WTC11 (cell line): Measurements from ENCODE around the gene FANK1. TPM values are rescaled to one million over a fixed set of nuclear protein-coding genes. Genes with fewer than 3 reads are reported as not detected.
"Not testable (repeated sequence)": the region's sequence is repeated elsewhere in the genome, so short reads cannot be mapped to it uniquely, and the experiment has no call there.

ENCODE experiments used
- ATAC-seq: fragments of 200-7000 bp; cut with Tn5 transposase; 2 replicates; pipeline ENCODE4 v1.10.0; 2021; ENCODE audit warnings: mild to moderate bottlenecking, moderate library complexity
- CTCF ChIA-PET: fragments of 300-600 bp; sonication (Branson Sonifier 250); formaldehyde crosslinking; loops from one replicate; lab custom pipeline; 2021; ENCODE audit warnings: antibody characterized with exemption; lab: Charles Lee
- POLR2A ChIA-PET: fragments of 350-600 bp; sonication (Branson Sonifier 250); formaldehyde crosslinking; loops from one replicate; lab custom pipeline; 2021; ENCODE audit warnings: antibody characterized with exemption; lab: Charles Lee
- DNase-seq: peaks from one replicate; pipeline ENCODE4 v3.0.0; 2021; ENCODE audit warnings: low spot score
- H3K27ac Mint-ChIP-seq: 2 replicates; pipeline ENCODE4 v1.8.0; 2021; ENCODE audit warnings: mixed read lengths
- H3K27me3 Mint-ChIP-seq: 2 replicates; pipeline ENCODE4 v1.8.0; 2021; ENCODE audit warnings: low read depth, mild to moderate bottlenecking, moderate library complexity, mixed read lengths
- H3K36me3 Mint-ChIP-seq: 2 replicates; pipeline ENCODE4 v1.8.0; 2021; ENCODE audit warnings: mixed read lengths
- H3K4me1 Mint-ChIP-seq: 2 replicates; pipeline ENCODE4 v1.8.0; 2022; ENCODE audit warnings: mixed read lengths
- H3K4me3 Mint-ChIP-seq: 2 replicates; pipeline ENCODE4 v1.8.0; 2021; ENCODE audit warnings: mild to moderate bottlenecking, moderate library complexity, mixed read lengths
- H3K9me3 Mint-ChIP-seq: 2 replicates; pipeline ENCODE4 v1.8.0; 2021; ENCODE audit warnings: mixed read lengths
- GABPB1 ChIP-seq: sonication (generic); formaldehyde crosslinking; IDR thresholded peaks from 2 replicates; pipeline ENCODE4 v1.8.1; 2023; ENCODE audit warnings: mild to moderate bottlenecking, missing genetic modification reagents
- GRHL2 ChIP-seq: fragments of 250-450 bp; sonication (Bioruptor Pico); IDR thresholded peaks from 2 replicates; pipeline ENCODE4 v1.8.0; 2022; ENCODE audit warnings: mild to moderate bottlenecking, moderate library complexity; ENCODE audit not compliant: insufficient replicate concordance, severe bottlenecking
- OVOL2 ChIP-seq: fragments of 250-450 bp; sonication (Bioruptor Pico); IDR thresholded peaks from 2 replicates; pipeline ENCODE4 v1.9.0; 2021; ENCODE audit warnings: mild to moderate bottlenecking, borderline replicate concordance
- RELA ChIP-seq: sonication (generic); formaldehyde crosslinking; IDR thresholded peaks from 2 replicates; pipeline ENCODE4 v1.8.1; 2022; ENCODE audit warnings: missing genetic modification reagents, mild to moderate bottlenecking, borderline replicate concordance
- RORB ChIP-seq: fragments of 250-450 bp; sonication (Bioruptor Pico); IDR thresholded peaks from 2 replicates; pipeline ENCODE4 v1.9.0; 2021; ENCODE audit warnings: mild to moderate bottlenecking
- SOX15 ChIP-seq: fragments of 250-450 bp; sonication (Bioruptor Pico); IDR thresholded peaks from 2 replicates; pipeline ENCODE4 v1.9.0; 2021; ENCODE audit warnings: mild to moderate bottlenecking
- TEAD1 ChIP-seq: sonication (generic); formaldehyde crosslinking; IDR thresholded peaks from 2 replicates; pipeline ENCODE4 v1.8.0; 2022; ENCODE audit warnings: mild to moderate bottlenecking, missing genetic modification reagents
- ZNF138 ChIP-seq: sonication (generic); formaldehyde crosslinking; conservative IDR thresholded peaks from 2 replicates; pipeline ENCODE4 v1.8.1; 2022; ENCODE audit warnings: mild to moderate bottlenecking, moderate library complexity, missing genetic modification reagents
- ZNF416 ChIP-seq: fragments of 250-450 bp; sonication (Bioruptor Pico); IDR thresholded peaks from 2 replicates; pipeline ENCODE4 v1.9.0; 2021; ENCODE audit warnings: mild to moderate bottlenecking, inconsistent platforms
- ZNF423 ChIP-seq: fragments of 250-450 bp; sonication (Bioruptor Pico); IDR thresholded peaks from 2 replicates; pipeline ENCODE4 v2.1.2; 2022; ENCODE audit warnings: mild to moderate bottlenecking, moderate library complexity
- total RNA-seq: library from RNA; stranded (reverse); gene quantifications from 3 replicates; pipeline ENCODE4 v1.2.3, GENCODE V29; 2021
- TF ChIP-seq, protein P1 (sequence below): sonication (generic); formaldehyde crosslinking; IDR thresholded peaks from 2 replicates; pipeline ENCODE4 v1.8.0; 2022; ENCODE audit warnings: mild to moderate bottlenecking, missing genetic modification reagents
- TF ChIP-seq, protein P2 (sequence below): sonication (generic); formaldehyde crosslinking; IDR thresholded peaks from 2 replicates; pipeline ENCODE4 v1.8.1; 2022; ENCODE audit warnings: mild to moderate bottlenecking, moderate library complexity, missing genetic modification reagents
- TF ChIP-seq, protein P3 (sequence below): fragments of 250-450 bp; sonication (Bioruptor Pico); IDR thresholded peaks from 2 replicates; pipeline ENCODE4 v1.9.0; 2021; ENCODE audit warnings: mild to moderate bottlenecking
- TF ChIP-seq, protein P4 (sequence below): sonication (generic); formaldehyde crosslinking; IDR thresholded peaks from 2 replicates; pipeline ENCODE4 v1.8.1; 2022; ENCODE audit warnings: mild to moderate bottlenecking, missing genetic modification reagents, moderate library complexity, borderline replicate concordance
- TF ChIP-seq, protein P5 (sequence below): sonication (generic); formaldehyde crosslinking; conservative IDR thresholded peaks from 2 replicates; pipeline ENCODE4 v1.8.1; 2023; ENCODE audit warnings: mild to moderate bottlenecking, low read depth, missing genetic modification reagents, moderate library complexity

The FANK1 gene
- total RNA-seq, 1 experiment from 2014 or later = 3.4 TPM

DNA sequence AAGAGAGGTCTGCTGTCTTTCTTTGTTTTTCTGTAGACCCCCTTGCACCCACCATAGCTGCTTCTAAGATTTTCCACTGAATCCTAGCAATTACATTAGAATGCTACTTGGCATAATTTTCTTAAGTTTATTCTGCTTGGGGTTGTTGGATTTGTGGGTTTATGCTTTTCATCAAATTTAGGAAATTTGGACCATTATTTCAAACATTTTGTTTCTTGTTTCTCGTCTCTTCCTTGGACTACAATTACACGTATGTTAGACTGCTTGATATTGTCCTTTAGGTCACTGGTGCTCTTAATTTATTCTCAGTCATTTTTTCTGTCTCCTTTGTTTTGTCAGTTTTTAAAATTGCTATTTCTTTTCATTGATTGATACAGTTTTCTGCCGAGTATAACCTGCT lies 65.8 kb downstream of the FANK1 start (continued):
- TF ChIP-seq, protein P1, sequence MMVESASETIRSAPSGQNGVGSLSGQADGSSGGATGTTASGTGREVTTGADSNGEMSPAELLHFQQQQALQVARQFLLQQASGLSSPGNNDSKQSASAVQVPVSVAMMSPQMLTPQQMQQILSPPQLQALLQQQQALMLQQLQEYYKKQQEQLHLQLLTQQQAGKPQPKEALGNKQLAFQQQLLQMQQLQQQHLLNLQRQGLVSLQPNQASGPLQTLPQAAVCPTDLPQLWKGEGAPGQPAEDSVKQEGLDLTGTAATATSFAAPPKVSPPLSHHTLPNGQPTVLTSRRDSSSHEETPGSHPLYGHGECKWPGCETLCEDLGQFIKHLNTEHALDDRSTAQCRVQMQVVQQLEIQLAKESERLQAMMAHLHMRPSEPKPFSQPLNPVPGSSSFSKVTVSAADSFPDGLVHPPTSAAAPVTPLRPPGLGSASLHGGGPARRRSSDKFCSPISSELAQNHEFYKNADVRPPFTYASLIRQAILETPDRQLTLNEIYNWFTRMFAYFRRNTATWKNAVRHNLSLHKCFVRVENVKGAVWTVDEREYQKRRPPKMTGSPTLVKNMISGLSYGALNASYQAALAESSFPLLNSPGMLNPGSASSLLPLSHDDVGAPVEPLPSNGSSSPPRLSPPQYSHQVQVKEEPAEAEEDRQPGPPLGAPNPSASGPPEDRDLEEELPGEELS (CRISPR knock-in tag) = no peak
- TF ChIP-seq OVOL2 (CRISPR knock-in tag) (no peak), TEAD1 (CRISPR knock-in tag) (no peak)
- TF ChIP-seq, protein P2, sequence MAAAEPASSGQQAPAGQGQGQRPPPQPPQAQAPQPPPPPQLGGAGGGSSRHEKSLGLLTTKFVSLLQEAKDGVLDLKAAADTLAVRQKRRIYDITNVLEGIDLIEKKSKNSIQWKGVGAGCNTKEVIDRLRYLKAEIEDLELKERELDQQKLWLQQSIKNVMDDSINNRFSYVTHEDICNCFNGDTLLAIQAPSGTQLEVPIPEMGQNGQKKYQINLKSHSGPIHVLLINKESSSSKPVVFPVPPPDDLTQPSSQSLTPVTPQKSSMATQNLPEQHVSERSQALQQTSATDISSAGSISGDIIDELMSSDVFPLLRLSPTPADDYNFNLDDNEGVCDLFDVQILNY = no peak

DNA sequence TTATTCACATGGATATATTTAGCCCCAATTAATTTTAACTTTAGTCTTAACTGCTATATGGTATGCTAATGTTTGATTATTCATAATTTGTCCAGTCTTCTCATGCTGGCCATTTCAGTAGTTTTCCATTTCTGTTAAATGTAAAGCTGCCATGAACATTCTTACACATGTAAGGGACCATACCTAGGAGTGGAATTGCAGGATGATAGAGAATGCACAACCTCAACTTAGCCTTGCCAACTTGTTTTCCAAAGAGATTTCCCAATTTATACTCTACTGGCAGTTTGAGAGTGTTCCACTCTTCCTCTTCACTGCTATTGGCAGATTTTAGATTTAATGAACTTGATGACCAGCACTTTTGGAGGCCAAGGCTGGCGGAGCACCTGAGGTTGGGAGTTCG lies 68.2 kb downstream of the FANK1 start:
- no peaks in the 10 kb centered on the region for H3K27me3 Mint-ChIP-seq
- H3K27ac Mint-ChIP-seq = no peak overlapping the region
- no peak for TF ChIP-seq RORB (CRISPR knock-in tag)
- TF ChIP-seq, protein P3, sequence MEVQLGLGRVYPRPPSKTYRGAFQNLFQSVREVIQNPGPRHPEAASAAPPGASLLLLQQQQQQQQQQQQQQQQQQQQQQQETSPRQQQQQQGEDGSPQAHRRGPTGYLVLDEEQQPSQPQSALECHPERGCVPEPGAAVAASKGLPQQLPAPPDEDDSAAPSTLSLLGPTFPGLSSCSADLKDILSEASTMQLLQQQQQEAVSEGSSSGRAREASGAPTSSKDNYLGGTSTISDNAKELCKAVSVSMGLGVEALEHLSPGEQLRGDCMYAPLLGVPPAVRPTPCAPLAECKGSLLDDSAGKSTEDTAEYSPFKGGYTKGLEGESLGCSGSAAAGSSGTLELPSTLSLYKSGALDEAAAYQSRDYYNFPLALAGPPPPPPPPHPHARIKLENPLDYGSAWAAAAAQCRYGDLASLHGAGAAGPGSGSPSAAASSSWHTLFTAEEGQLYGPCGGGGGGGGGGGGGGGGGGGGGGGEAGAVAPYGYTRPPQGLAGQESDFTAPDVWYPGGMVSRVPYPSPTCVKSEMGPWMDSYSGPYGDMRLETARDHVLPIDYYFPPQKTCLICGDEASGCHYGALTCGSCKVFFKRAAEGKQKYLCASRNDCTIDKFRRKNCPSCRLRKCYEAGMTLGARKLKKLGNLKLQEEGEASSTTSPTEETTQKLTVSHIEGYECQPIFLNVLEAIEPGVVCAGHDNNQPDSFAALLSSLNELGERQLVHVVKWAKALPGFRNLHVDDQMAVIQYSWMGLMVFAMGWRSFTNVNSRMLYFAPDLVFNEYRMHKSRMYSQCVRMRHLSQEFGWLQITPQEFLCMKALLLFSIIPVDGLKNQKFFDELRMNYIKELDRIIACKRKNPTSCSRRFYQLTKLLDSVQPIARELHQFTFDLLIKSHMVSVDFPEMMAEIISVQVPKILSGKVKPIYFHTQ (CRISPR knock-in tag) = no peak
- no peak overlapping the region for H3K4me3 Mint-ChIP-seq
- peaks cover 7% of the 10 kb centered on the region; the same call in 1 of the 2 replicates for H3K4me1 Mint-ChIP-seq
- ChIA-PET CTCF (interaction anchor here (1.4 kb wide), 1 partner anchor 12 kb away, joined by 4 read pairs; no protein-coding TSS in a partner anchor), POLR2A (no interaction called here)
- no peak for DNase-seq
- no peak for ATAC-seq
- peaks cover 3% of the 10 kb centered on the region for H3K36me3 Mint-ChIP-seq
- 0 out of 2 replicates have a peak, but pooled peaks cover 3% of the 10 kb centered on the region for H3K9me3 Mint-ChIP-seq

DNA sequence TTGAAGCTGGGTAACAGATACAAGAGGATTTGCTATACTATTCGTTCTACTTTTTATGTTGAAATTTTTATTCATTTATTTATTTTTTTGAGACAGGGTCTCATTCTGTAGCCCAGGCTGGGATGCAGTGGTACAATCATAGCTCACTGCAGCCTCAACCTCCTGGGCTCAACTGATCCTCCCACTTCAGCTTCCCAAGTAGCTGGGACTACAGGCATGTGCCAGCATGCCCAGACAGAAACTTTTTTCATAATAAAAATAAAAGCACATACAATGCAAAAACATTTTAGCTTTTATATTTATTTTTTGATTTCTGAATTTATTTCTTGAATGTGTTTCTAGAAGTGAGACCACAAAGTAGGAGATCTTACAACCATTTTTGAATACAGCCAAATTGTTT lies 71.2 kb downstream of the FANK1 start:
- Mint-ChIP-seq H3K27ac (no peak overlapping the region), H3K27me3 (no peaks in the 10 kb centered on the region), H3K4me1 (no peaks in the 10 kb centered on the region), H3K36me3 (peaks cover 16% of the 10 kb centered on the region), H3K4me3 (no peak overlapping the region), H3K9me3 (peaks cover 15% of the 10 kb centered on the region)
- ChIA-PET CTCF (interaction anchor here (0.9 to 1.2 kb wide), 3 partner anchors 10 to 33 kb away, joined by 3 to 4 read pairs (median 4); no protein-coding TSS in a partner anchor), POLR2A (no interaction called here)
- TF ChIP-seq GABPB1 (CRISPR knock-in tag) = no peak
- TF ChIP-seq RELA (CRISPR knock-in tag) = no peak
- TF ChIP-seq, protein P4, sequence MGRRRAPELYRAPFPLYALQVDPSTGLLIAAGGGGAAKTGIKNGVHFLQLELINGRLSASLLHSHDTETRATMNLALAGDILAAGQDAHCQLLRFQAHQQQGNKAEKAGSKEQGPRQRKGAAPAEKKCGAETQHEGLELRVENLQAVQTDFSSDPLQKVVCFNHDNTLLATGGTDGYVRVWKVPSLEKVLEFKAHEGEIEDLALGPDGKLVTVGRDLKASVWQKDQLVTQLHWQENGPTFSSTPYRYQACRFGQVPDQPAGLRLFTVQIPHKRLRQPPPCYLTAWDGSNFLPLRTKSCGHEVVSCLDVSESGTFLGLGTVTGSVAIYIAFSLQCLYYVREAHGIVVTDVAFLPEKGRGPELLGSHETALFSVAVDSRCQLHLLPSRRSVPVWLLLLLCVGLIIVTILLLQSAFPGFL = no peak
- no peak for TF ChIP-seq ZNF423
- TF ChIP-seq RORB (CRISPR knock-in tag) = no peak
- TF ChIP-seq ZNF138 (CRISPR knock-in tag) = no peak
- no peak for TF ChIP-seq SOX15
- TF ChIP-seq, protein P5, sequence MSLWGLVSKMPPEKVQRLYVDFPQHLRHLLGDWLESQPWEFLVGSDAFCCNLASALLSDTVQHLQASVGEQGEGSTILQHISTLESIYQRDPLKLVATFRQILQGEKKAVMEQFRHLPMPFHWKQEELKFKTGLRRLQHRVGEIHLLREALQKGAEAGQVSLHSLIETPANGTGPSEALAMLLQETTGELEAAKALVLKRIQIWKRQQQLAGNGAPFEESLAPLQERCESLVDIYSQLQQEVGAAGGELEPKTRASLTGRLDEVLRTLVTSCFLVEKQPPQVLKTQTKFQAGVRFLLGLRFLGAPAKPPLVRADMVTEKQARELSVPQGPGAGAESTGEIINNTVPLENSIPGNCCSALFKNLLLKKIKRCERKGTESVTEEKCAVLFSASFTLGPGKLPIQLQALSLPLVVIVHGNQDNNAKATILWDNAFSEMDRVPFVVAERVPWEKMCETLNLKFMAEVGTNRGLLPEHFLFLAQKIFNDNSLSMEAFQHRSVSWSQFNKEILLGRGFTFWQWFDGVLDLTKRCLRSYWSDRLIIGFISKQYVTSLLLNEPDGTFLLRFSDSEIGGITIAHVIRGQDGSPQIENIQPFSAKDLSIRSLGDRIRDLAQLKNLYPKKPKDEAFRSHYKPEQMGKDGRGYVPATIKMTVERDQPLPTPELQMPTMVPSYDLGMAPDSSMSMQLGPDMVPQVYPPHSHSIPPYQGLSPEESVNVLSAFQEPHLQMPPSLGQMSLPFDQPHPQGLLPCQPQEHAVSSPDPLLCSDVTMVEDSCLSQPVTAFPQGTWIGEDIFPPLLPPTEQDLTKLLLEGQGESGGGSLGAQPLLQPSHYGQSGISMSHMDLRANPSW (CRISPR knock-in tag) = no peak
- no peak for TF ChIP-seq GRHL2 (CRISPR knock-in tag)
- no peak for TF ChIP-seq ZNF416 (CRISPR knock-in tag)
- ATAC-seq = no peak
- no peak for DNase-seq

DNA sequence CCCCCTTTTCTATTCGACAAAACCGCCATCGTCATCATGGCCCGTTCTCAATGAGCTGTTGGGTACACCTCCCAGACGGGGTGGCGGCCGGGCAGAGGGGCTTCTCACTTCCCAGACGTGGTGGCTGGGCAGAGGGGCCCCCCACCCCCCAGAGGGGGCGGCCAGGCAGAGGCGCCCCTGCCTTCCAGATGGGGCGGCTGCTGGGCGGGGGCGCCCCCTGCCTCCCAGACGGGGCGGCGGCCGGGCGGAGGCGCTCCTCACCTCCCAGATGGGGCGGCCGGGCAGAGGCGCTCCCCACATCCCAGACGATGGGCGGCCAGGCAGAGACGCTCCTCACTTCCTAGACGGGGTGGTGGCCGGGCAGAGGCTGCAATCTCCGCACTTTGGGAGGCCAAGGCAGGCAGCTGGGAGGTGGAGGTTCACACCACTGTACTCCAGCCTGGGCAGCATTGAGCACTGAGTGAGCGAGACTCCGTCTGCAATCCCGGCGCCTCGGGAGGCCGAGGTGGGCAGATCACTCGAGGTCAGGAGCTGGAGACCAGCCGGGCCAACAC lies 73.8 kb downstream of the FANK1 start:
- Mint-ChIP-seq H3K36me3 (peaks cover 16% of the 10 kb centered on the region), H3K9me3 (peaks cover 16% of the 10 kb centered on the region)
- POLR2A ChIA-PET, H3K27ac Mint-ChIP-seq, ATAC-seq, H3K27me3 Mint-ChIP-seq, H3K4me3 Mint-ChIP-seq, H3K4me1 Mint-ChIP-seq, DNase-seq, CTCF ChIA-PET: not testable (repeated sequence)
